ENCODE results near the gene HIP1. TPM values are rescaled to one million over a fixed set of nuclear protein-coding genes. Genes with fewer than 3 reads are reported as not detected.
"Not testable (repeated sequence)": the region's sequence is repeated elsewhere in the genome, so short reads cannot be mapped to it uniquely, and the experiment has no call there.

The HIP1 gene
- total RNA-seq, 1 donor from 2014 or later: 30.9 TPM

GRCh38 chr7:75688200-75689136 lies 50.3 kb downstream of the HIP1 start:
- no peak for DNase-seq (ENCODE audit: low spot score in 2 of 2, unreplicated experiment in 2 of 2)
- Mint-ChIP-seq H3K4me3 (no peak overlapping the region), H3K27me3 (ENCODE audit: low read depth) (no peaks in the 10 kb centered on the region), H3K4me1 (peaks cover 6% of the 10 kb centered on the region), H3K36me3 (no peaks in the 10 kb centered on the region), H3K9me3 (no peaks in the 10 kb centered on the region), H3K27ac (no peak overlapping the region)
- TF ChIP-seq CTCF (IDR thresholded peaks at IDR 0.05; ENCODE audit: unreplicated experiment): no peak

- Mint-ChIP-seq H3K36me3 (no peaks in the 10 kb centered on the region), H3K27me3 (ENCODE audit: low read depth) (no peaks in the 10 kb centered on the region), H3K4me3 (no peak overlapping the region), H3K27ac (no peak overlapping the region), H3K9me3 (no peaks in the 10 kb centered on the region), H3K4me1 (peaks cover 6% of the 10 kb centered on the region)
- DNase-seq (ENCODE audit: low spot score in 2 of 2, unreplicated experiment in 2 of 2): no peak
- no peak for TF ChIP-seq CTCF (IDR thresholded peaks at IDR 0.05; ENCODE audit: unreplicated experiment)
Measured at GRCh38 chr7:75687246-75688088, 51.3 kb downstream of the HIP1 start.

- no peak overlapping the region for H3K4me3 Mint-ChIP-seq
- no peaks in the 10 kb centered on the region for H3K36me3 Mint-ChIP-seq
- no peaks in the 10 kb centered on the region for H3K27me3 Mint-ChIP-seq (ENCODE audit: low read depth)
- no peak overlapping the region for H3K27ac Mint-ChIP-seq
- no peak for TF ChIP-seq CTCF (IDR thresholded peaks at IDR 0.05; ENCODE audit: unreplicated experiment)
- no peak for DNase-seq (ENCODE audit: low spot score in 2 of 2, unreplicated experiment in 2 of 2)
- peaks cover 6% of the 10 kb centered on the region for H3K4me1 Mint-ChIP-seq
- no peaks in the 10 kb centered on the region for H3K9me3 Mint-ChIP-seq
Measured at GRCh38 chr7:75686551-75686950, 52.2 kb downstream of the HIP1 start.

- H3K4me3 Mint-ChIP-seq; H3K36me3 Mint-ChIP-seq; H3K4me1 Mint-ChIP-seq; DNase-seq (ENCODE audit: low spot score in 2 of 2, unreplicated experiment in 2 of 2); H3K27me3 Mint-ChIP-seq (ENCODE audit: low read depth); H3K27ac Mint-ChIP-seq; H3K9me3 Mint-ChIP-seq: not testable (repeated sequence)
Measured at GRCh38 chr7:75682052-75682451, 56.7 kb downstream of the HIP1 start.

GRCh38 chr7:75679060-75679459 lies 59.7 kb downstream of the HIP1 start:
- Mint-ChIP-seq H3K27me3 (ENCODE audit: low read depth) (no peaks in the 10 kb centered on the region), H3K27ac (no peak overlapping the region), H3K9me3 (peaks cover 9% of the 10 kb centered on the region), H3K36me3 (peaks cover 6% of the 10 kb centered on the region), H3K4me3 (no peak overlapping the region), H3K4me1 (peaks cover 2% of the 10 kb centered on the region)
- no peak for TF ChIP-seq CTCF (IDR thresholded peaks at IDR 0.05; ENCODE audit: unreplicated experiment)
- no peak for DNase-seq (ENCODE audit: low spot score in 2 of 2, unreplicated experiment in 2 of 2)

- TF ChIP-seq CTCF (IDR thresholded peaks at IDR 0.05; ENCODE audit: unreplicated experiment): no peak
- no peaks in the 10 kb centered on the region for H3K27me3 Mint-ChIP-seq (ENCODE audit: low read depth)
- DNase-seq (ENCODE audit: low spot score in 2 of 2, unreplicated experiment in 2 of 2): no peak
- peaks cover 8% of the 10 kb centered on the region for H3K4me1 Mint-ChIP-seq
- no peak overlapping the region for H3K27ac Mint-ChIP-seq
- peaks cover 4% of the 10 kb centered on the region for H3K9me3 Mint-ChIP-seq
- H3K36me3 Mint-ChIP-seq: peaks cover 3% of the 10 kb centered on the region
- no peak overlapping the region for H3K4me3 Mint-ChIP-seq
Measured at GRCh38 chr7:75669579-75669978, 69.2 kb downstream of the HIP1 start.
